Small intestine (tissue), 7 donors: ENCODE data around the gene C20orf96. TPM values are rescaled to one million over a fixed set of nuclear protein-coding genes. Genes with fewer than 3 reads are reported as not detected.
"Not testable (repeated sequence)": the region's sequence is repeated elsewhere in the genome, so short reads cannot be mapped to it uniquely, and the experiment has no call there.

Experiments used
- DNase-seq, 2 donors: peaks; one replicate each; pipeline versions ENCODE4 v3.0.0 to v3.0.0-alpha.2; 2013
- FAIRE-seq: peaks from 2 replicates; lab custom pipeline; 2012; peaks lifted over from hg19 to GRCh38; lab: Jason Lieb, UNC
- H3K27ac ChIP-seq, 3 donors: one replicate each; pipeline ENCODE4 v1.5.1; 2013; ENCODE audit warnings: low read length in 2 of 3, mild to moderate bottlenecking in 2 of 3, control low read depth in 1 of 3, inconsistent platforms in 1 of 3, low read depth in 1 of 3, moderate library complexity in 1 of 3
- H3K27me3 ChIP-seq, 3 donors: one replicate each; pipeline ENCODE4 v1.6.1; 2013; ENCODE audit warnings: low read length in 3 of 3, inconsistent platforms in 1 of 3; ENCODE audit not compliant: control insufficient read depth in 3 of 3, insufficient read depth in 3 of 3
- H3K36me3 ChIP-seq, 3 donors: one replicate each; pipeline ENCODE4 v1.6.1; 2013; ENCODE audit warnings: low read length in 3 of 3, inconsistent platforms in 1 of 3, low read depth in 1 of 3, mild to moderate bottlenecking in 1 of 3, moderate library complexity in 1 of 3; ENCODE audit not compliant: control insufficient read depth in 3 of 3, insufficient read depth in 2 of 3
- H3K4me1 ChIP-seq, 3 donors: one replicate each; pipeline ENCODE4 v1.6.1; 2013; ENCODE audit warnings: low read length in 2 of 3, inconsistent platforms in 1 of 3, low read depth in 1 of 3, mild to moderate bottlenecking in 1 of 3, moderate library complexity in 1 of 3; ENCODE audit not compliant: control insufficient read depth in 3 of 3, insufficient read depth in 2 of 3
- H3K4me3 ChIP-seq, 3 donors: one replicate each; pipeline ENCODE4 v1.5.1; 2013; ENCODE audit warnings: low read length in 3 of 3, control low read depth in 1 of 3, inconsistent platforms in 1 of 3, low read depth in 1 of 3, mild to moderate bottlenecking in 1 of 3, moderate library complexity in 1 of 3
- H3K9me3 ChIP-seq, 2 donors: one replicate each; pipeline ENCODE4 v1.6.1; 2013; ENCODE audit warnings: low read depth in 1 of 2, low read length in 1 of 2; ENCODE audit not compliant: control insufficient read depth in 2 of 2, insufficient read depth in 1 of 2
- WGBS, 3 donors: extraction: QIAGEN DNeasy Blood & Tissue Kit; methylation state at CpG; one replicate each; pipeline ENCODE4 v1.1.7; 2013; 5-methylcytosine and 5-hydroxymethylcytosine counted together
- polyA plus RNA-seq, 4 donors: library from polyadenylated mRNA; stranded (reverse) in 3 of 4; unstranded in 1 of 4; fragments of 200-250 nt in 3 of 4; fragments of 120-200 nt in 1 of 4; gene quantifications; one replicate each; pipeline versions ENCODE4 v1.2.1 to v1.2.3, GENCODE V29; 2013
- donor health status: healthy with polysubstance abuse.
- donor health status: control.
- donor health status: control.
- donor health status: Bipolar disorder and iron deficiency.
- donor health status: healthy.

C20orf96 gene
- polyA plus RNA-seq, 4 donors, result 3.5 to 8.7 (median 6.7) TPM

- not testable (repeated sequence) for FAIRE-seq, H3K4me3 ChIP-seq, DNase-seq, H3K36me3 ChIP-seq, H3K4me1 ChIP-seq, H3K9me3 ChIP-seq, H3K27ac ChIP-seq, H3K27me3 ChIP-seq
- WGBS, 3 donors, result 74 to 86% (median 81%) methylated on average over 3 of the region's 3 CpGs
Observed at GRCh38 chr20:225879-226278, 64.7 kb downstream of the C20orf96 start.

GRCh38 chr20:221258-221830 lies 69.2 kb downstream of the C20orf96 start:
- no peak for FAIRE-seq
- H3K9me3 ChIP-seq, result no peaks in the 10 kb centered on the region
- DNase-seq, result no peak
- no peak overlapping the region for H3K4me3 ChIP-seq
- H3K27me3 ChIP-seq, result peaks cover 0 to 4% (median 3%) of the 10 kb centered on the region in 3 donors
- H3K36me3 ChIP-seq, result no peaks in the 10 kb centered on the region
- no peak overlapping the region for H3K27ac ChIP-seq
- WGBS, 3 donors, result 44 to 56% (median 53%) methylated on average over 1 of the region's 1 CpG
- no peaks in the 10 kb centered on the region for H3K4me1 ChIP-seq

Other genes with a start within 250 kb of the C20orf96 start
- not detected for gene DEFB125, start 203.1 kb downstream of the C20orf96 start, polyA plus RNA-seq
- not detected for gene DEFB126, start 148.2 kb downstream of the C20orf96 start, polyA plus RNA-seq
- gene DEFB127, start 133.3 kb downstream of the C20orf96 start, polyA plus RNA-seq, result not detected
- not detected for gene DEFB128, start 101.0 kb downstream of the C20orf96 start, polyA plus RNA-seq
- gene DEFB129, start 63.5 kb downstream of the C20orf96 start, polyA plus RNA-seq, result not detected
- under 1 TPM in 1 of 4 donors, not detected in 3; 0.03 TPM for gene DEFB132, start 33.0 kb downstream of the C20orf96 start, polyA plus RNA-seq
- gene ZCCHC3, start 6.8 kb upstream of the C20orf96 start, polyA plus RNA-seq, result 10 to 100 TPM in 3 of 4 donors, 1 to 10 TPM in 1; 8.9 to 27.0 (median 12.3) TPM
- gene SOX12, start 34.8 kb upstream of the C20orf96 start, polyA plus RNA-seq, result 1 to 10 TPM in 3 of 4 donors, under 1 TPM in 1; 0.81 to 9.7 (median 2.0) TPM
- gene NRSN2, start 56.4 kb upstream of the C20orf96 start, polyA plus RNA-seq, result 10 to 100 TPM in 2 of 4 donors, 1 to 10 TPM in 1, under 1 TPM in 1; 0.67 to 15.4 (median 9.6) TPM
- 10 to 100 TPM in 1 of 4 donors, 1 to 10 TPM in 3; 1.2 to 41.7 (median 3.2) TPM for gene TRIB3, start 90.0 kb upstream of the C20orf96 start, polyA plus RNA-seq
- 100 to 1,000 TPM in 3 of 4 donors, 10 to 100 TPM in 1; 74.8 to 176 (median 158) TPM for gene RBCK1, start 117.5 kb upstream of the C20orf96 start, polyA plus RNA-seq
- 10 to 100 TPM; 13.1 to 28.7 (median 14.8) TPM for gene TBC1D20, start 171.8 kb upstream of the C20orf96 start, polyA plus RNA-seq